Body of pancreas (tissue), 4 donors: Measurements from ENCODE around the gene PXYLP1.

Source experiments
- CTCF ChIP-seq, 7 experiments: fragments of 450-650 bp in 4 of 7; fragments of 200-600 bp in 3 of 7; sonication (generic) in 3 of 7; IDR thresholded peaks; one replicate each; pipeline ENCODE4 v1.5.1; 2016 to 2019; ENCODE audit warnings: antibody characterized with exemption in 7 of 7
- POLR2A ChIP-seq, 3 donors: fragments of 450-650 bp; IDR thresholded peaks; one replicate each; pipeline ENCODE4 v1.6.1; 2016; ENCODE audit warnings: antibody characterized with exemption in 3 of 3, mild to moderate bottlenecking in 2 of 3

GRCh38 chr3:141223673-141224166, 7.9 kb upstream of the PXYLP1 start:
- TF ChIP-seq POLR2A (IDR thresholded peaks at IDR 0.05) (no peak), CTCF (IDR thresholded peaks at IDR 0.05) (no peak)
